SH-SY5Y (cell line): Measurements from ENCODE around the gene F2RL3.

Experiments
- GATA2 ChIP-seq: IDR thresholded peaks from 2 replicates; pipeline ENCODE4 v1.6.1; 2011; ENCODE audit warnings: mild to moderate bottlenecking, low read depth, low read length
- GATA3 ChIP-seq: IDR thresholded peaks from 2 replicates; pipeline ENCODE4 v1.6.1; 2011; ENCODE audit warnings: low read depth, mild to moderate bottlenecking, low read length, moderate library complexity

- TF ChIP-seq GATA2 (no peak), GATA3 (no peak)
These were observed 13.7 kb downstream of the F2RL3 start for GRCh38 chr19:16902545-16902944.
